Measurements from ENCODE around the gene TREML1.

TREML1 gene

GRCh38 chr6:41200296-41200900 is 46.3 kb upstream of the TREML1 start:
- H3K4me2 ChIP-seq (ENCODE audit: low read length), result peak overlapping the region; percentile 84
- no peaks in the 10 kb centered on the region for H3K27me3 ChIP-seq (ENCODE audit: control insufficient read depth, low read length)
- H3K27ac ChIP-seq (ENCODE audit: low read depth, low read length), result peak overlapping the region; percentile 92
- TF ChIP-seq EZH2phosphoT487 (IDR thresholded peaks at IDR 0.05; ENCODE audit: borderline replicate concordance, low read length) (no peak), CTCF (IDR thresholded peaks at IDR 0.05; ENCODE audit: low read depth, low read length, poor library complexity, severe bottlenecking) (no peak)
- no peaks in the 10 kb centered on the region for H3K9me3 ChIP-seq (ENCODE audit: control insufficient read depth, insufficient read depth, low read length)
- no peaks in the 10 kb centered on the region for H3K79me2 ChIP-seq (ENCODE audit: control insufficient read depth, low read length)
- no peaks in the 10 kb centered on the region for H4K20me1 ChIP-seq (ENCODE audit: control insufficient read depth, insufficient read depth, low read depth, low read length)
- H3K4me3 ChIP-seq (ENCODE audit: low read length), result peak overlapping the region; percentile 54
- peaks cover 43% of the 10 kb centered on the region for H3K4me1 ChIP-seq (ENCODE audit: control insufficient read depth, low read length)
- no peaks in the 10 kb centered on the region for H3K36me3 ChIP-seq (ENCODE audit: control insufficient read depth, low read length)
- H3F3A ChIP-seq (ENCODE audit: control insufficient read depth, insufficient read depth), result peaks cover 25% of the 10 kb centered on the region
- H3K9me2 ChIP-seq (replicated peaks; ENCODE audit: control insufficient read depth, low read length), result no peaks in the 10 kb centered on the region

GRCh38 chr6:41199552-41200246 is 45.6 kb upstream of the TREML1 start:
- TF ChIP-seq EZH2phosphoT487 (IDR thresholded peaks at IDR 0.05; ENCODE audit: borderline replicate concordance, low read length) (no peak), CTCF (IDR thresholded peaks at IDR 0.05; ENCODE audit: low read depth, low read length, poor library complexity, severe bottlenecking) (no peak)
- Histone ChIP-seq H3F3A (ENCODE audit: control insufficient read depth, insufficient read depth) (peaks cover 25% of the 10 kb centered on the region), H3K27me3 (ENCODE audit: control insufficient read depth, low read length) (no peaks in the 10 kb centered on the region), H3K36me3 (ENCODE audit: control insufficient read depth, low read length) (no peaks in the 10 kb centered on the region), H3K9me3 (ENCODE audit: control insufficient read depth, insufficient read depth, low read length) (no peaks in the 10 kb centered on the region), H3K4me2 (ENCODE audit: low read length) (peak overlapping the region; percentile 84), H3K4me1 (ENCODE audit: control insufficient read depth, low read length) (peaks cover 43% of the 10 kb centered on the region), H3K27ac (ENCODE audit: low read depth, low read length) (peak overlapping the region; percentile 92), H3K4me3 (ENCODE audit: low read length) (peak overlapping the region; percentile 54), H4K20me1 (ENCODE audit: control insufficient read depth, insufficient read depth, low read depth, low read length) (no peaks in the 10 kb centered on the region), H3K79me2 (ENCODE audit: control insufficient read depth, low read length) (no peaks in the 10 kb centered on the region), H3K9me2 (replicated peaks; ENCODE audit: control insufficient read depth, low read length) (no peaks in the 10 kb centered on the region)

GRCh38 chr6:41197234-41197633 is 43.1 kb upstream of the TREML1 start:
- H3K36me3 ChIP-seq (ENCODE audit: control insufficient read depth, low read length), result no peaks in the 10 kb centered on the region

More at GRCh38 chr6:41197234-41197633, 43.1 kb upstream of the TREML1 start:
- TF ChIP-seq CTCF (IDR thresholded peaks at IDR 0.05; ENCODE audit: low read depth, low read length, poor library complexity, severe bottlenecking), result no peak
- TF ChIP-seq EZH2phosphoT487 (IDR thresholded peaks at IDR 0.05; ENCODE audit: borderline replicate concordance, low read length), result no peak
- no peaks in the 10 kb centered on the region for H3K9me2 ChIP-seq (replicated peaks; ENCODE audit: control insufficient read depth, low read length)
- no peak overlapping the region for H3K4me2 ChIP-seq (ENCODE audit: low read length)
- H3K9me3 ChIP-seq (ENCODE audit: control insufficient read depth, insufficient read depth, low read length), result no peaks in the 10 kb centered on the region
- H3K4me3 ChIP-seq (ENCODE audit: low read length), result no peak overlapping the region
- no peak overlapping the region for H3K27ac ChIP-seq (ENCODE audit: low read depth, low read length)
- H4K20me1 ChIP-seq (ENCODE audit: control insufficient read depth, insufficient read depth, low read depth, low read length), result no peaks in the 10 kb centered on the region
- no peaks in the 10 kb centered on the region for H3K79me2 ChIP-seq (ENCODE audit: control insufficient read depth, low read length)
- H3K27me3 ChIP-seq (ENCODE audit: control insufficient read depth, low read length), result no peaks in the 10 kb centered on the region
- peaks cover 23% of the 10 kb centered on the region for H3F3A ChIP-seq (ENCODE audit: control insufficient read depth, insufficient read depth)
- H3K4me1 ChIP-seq (ENCODE audit: control insufficient read depth, low read length), result peaks cover 34% of the 10 kb centered on the region
